Measurements from ENCODE around the gene HBEGF.

The HBEGF gene, protein sequence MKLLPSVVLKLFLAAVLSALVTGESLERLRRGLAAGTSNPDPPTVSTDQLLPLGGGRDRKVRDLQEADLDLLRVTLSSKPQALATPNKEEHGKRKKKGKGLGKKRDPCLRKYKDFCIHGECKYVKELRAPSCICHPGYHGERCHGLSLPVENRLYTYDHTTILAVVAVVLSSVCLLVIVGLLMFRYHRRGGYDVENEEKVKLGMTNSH

DNA sequence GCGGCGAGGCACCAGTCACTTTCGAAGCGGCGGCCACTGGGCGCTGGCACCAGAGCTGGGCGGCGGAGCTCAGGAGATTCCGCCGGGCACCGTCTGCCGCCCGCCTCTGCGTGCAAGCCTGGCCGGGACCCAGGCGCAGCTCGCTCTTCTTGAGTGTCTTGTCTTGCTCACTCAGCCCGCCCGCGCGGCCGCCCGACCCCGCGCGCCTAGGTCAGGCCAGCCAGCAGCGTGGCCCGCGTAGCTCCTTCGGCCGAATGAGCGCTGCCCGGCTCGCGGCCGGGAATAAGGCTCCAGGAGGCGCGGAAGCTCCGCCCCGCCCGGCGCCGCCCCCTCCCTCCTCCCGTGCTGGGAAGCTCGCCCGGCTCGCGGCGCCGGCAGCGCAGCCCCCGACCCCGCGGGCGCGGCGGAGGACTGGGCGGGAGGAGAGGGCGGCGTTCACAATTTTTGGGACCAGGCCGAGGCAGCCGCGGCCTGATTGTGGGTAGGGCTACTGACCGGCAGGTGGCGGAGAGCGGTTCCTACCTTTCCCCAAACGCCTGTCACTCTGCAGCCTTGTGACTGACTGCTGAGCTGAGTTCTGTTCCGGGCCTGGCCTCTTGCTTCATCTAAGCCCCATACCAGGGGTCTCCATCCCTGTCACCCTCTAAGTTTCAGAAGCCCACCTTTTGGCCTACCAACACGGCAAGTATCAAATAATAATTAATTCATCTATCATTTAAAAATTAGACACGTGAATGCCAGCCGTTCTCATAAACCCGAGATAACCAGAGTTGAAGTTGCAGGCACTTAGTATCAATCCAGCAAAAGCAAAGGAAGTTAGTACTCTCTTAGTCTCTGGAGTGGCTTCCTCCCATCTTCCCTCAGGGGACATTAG lies at the start of gene HBEGF:
HBEGF (minus strand) TSS at position 256 of the 874 bp plus-strand sequence. CDS start 275 bp downstream, outside the sequence.
- no peak for DNase-seq

GRCh38 chr5:140393738-140394137 lies 47.3 kb upstream of the HBEGF start:
- no peak for DNase-seq

- DNase-seq, result no peak
Observed at GRCh38 chr5:140391732-140392131, 45.3 kb upstream of the HBEGF start.

- no peak for DNase-seq
Observed at GRCh38 chr5:140391312-140391711, 44.9 kb upstream of the HBEGF start.

DNA sequence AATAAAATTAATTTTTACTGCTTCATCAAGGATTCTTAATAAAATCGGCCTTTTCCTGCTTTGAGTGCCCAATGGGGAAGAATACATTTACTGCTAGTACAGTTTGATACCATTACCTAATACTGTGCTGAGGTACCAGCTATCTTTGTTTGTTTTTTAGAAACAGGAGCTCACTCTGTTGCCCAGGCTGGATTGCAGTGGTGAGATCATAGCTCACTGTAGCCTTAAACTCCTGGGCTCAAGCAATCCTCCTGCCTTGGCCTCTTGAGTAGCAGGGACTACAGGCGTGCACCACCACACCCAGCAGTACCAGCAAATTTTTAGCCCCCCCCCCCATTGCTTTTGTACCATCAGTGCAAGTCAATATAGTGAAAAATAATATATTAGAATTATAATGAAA lies 41.6 kb upstream of the HBEGF start:
- DNase-seq, result no peak

GRCh38 chr5:140383300-140383699 lies 36.9 kb upstream of the HBEGF start:
- DNase-seq, result no peak

DNA sequence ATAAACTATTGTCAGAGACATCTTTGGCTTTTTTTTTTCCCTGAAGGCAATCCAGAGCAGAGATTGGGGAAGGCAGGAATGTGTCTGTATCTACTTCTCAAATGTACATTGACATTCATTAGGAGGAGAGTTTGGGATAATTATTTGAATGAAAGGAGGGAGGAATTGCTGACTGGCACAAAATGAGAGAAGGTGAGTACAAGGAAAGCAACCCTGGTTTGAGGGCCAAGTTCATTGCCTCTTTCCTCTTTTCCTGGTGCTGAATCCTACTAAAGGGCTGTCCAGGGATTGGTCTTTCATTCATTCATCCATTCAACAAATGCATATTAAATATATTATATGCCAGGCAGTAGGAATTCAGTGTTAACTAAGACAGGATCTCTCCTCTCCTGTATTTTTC lies 36.5 kb upstream of the HBEGF start:
- DNase-seq, result no peak

- no peak for DNase-seq
Observed at GRCh38 chr5:140381972-140382371, 35.6 kb upstream of the HBEGF start.

- no peak for DNase-seq
Observed at GRCh38 chr5:140381351-140381750, 34.9 kb upstream of the HBEGF start.

DNA sequence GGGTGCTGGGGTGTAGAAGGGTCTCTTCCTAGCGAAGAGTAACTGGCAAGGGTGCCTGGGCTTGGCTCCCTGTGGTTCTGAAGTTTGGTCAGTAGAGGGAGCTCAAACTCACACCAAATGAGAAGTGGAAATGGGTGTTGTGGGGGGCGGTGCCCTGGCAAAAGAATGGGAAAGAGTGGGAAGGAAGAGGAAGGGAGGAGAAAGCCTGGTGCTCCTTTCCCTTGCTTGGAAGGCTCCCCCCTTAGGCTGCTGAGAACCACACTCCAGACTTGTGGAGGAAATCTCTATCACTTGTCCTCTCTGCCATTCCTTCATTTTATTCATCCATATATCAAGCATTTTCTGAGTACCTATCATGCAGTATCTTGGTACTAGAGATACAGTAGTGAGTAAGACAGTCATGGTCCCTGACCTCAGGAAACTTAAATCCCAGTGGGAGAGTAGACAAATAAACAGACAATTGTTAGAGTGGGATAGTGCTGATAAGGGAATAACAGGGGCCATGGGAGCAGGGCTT lies 26.6 kb upstream of the HBEGF start:
- DNase-seq, result peak; percentile 49

- DNase-seq, result no peak
Observed at GRCh38 chr5:140371356-140372151, 25.2 kb upstream of the HBEGF start.

DNA sequence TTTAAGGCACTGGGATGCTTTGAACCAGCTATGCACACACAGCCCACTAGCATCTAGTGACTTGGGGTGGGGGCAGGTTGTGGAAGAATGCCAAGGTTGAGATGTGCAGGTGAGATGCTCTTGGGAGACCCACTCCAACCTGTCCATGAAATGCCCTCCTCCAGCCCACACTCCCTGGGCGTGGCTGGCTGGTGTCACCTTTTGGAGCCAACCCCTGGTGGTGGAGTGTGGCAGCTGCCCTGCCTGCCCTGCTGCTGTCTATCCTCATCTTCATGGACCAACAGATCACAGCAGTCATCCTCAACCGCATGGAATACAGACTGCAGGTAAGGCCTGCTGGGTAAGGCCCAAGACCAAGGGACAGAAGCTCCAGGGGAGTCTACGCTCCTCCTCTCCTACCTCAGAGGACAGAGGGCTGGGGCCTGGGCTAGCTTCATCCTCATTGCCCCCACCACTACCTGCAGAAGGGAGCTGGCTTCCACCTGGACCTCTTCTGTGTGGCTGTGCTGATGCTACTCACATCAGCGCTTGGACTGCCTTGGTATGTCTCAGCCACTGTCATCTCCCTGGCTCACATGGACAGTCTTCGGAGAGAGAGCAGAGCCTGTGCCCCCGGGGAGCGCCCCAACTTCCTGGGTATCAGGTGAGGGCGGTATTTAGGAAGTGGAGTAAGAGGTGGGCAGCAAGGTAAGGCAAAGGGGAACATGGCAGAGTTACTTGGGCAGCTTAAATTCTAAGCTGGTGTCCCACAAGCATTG lies 21.0 kb upstream of the HBEGF start:
- DNase-seq, result no peak

GRCh38 chr5:140366589-140367255 lies 20.3 kb upstream of the HBEGF start:
- DNase-seq, result no peak

DNA sequence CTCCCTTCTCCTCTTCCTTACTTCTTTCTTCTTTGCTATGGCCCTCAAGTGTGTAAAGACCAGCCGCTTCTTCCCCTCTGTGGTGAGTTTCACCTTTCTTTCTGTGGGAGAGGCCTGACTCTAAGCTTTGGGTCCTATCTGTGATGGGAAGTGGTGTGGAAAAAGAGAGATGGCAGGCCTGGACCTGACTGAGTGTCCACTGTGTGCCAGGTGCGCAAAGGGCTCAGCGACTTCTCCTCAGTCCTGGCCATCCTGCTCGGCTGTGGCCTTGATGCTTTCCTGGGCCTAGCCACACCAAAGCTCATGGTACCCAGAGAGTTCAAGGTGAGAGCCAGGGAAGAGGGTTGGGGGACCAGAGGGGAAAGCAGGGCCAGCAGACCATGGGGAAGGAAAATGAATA lies 19.5 kb upstream of the HBEGF start:
- no peak for DNase-seq

- no peak for DNase-seq
Observed at GRCh38 chr5:140365282-140365681, 18.9 kb upstream of the HBEGF start.

DNA sequence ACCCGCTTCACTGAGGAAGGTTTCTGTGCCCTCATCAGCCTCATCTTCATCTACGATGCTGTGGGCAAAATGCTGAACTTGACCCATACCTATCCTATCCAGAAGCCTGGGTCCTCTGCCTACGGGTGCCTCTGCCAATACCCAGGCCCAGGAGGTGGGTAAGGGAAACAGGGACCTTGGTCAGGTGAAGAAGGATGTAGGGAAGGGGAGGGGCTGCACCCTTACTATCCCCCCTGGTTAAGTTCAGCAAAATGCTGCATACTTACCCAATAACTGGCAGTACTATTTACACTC lies 18.0 kb upstream of the HBEGF start:
- DNase-seq, result no peak

DNA sequence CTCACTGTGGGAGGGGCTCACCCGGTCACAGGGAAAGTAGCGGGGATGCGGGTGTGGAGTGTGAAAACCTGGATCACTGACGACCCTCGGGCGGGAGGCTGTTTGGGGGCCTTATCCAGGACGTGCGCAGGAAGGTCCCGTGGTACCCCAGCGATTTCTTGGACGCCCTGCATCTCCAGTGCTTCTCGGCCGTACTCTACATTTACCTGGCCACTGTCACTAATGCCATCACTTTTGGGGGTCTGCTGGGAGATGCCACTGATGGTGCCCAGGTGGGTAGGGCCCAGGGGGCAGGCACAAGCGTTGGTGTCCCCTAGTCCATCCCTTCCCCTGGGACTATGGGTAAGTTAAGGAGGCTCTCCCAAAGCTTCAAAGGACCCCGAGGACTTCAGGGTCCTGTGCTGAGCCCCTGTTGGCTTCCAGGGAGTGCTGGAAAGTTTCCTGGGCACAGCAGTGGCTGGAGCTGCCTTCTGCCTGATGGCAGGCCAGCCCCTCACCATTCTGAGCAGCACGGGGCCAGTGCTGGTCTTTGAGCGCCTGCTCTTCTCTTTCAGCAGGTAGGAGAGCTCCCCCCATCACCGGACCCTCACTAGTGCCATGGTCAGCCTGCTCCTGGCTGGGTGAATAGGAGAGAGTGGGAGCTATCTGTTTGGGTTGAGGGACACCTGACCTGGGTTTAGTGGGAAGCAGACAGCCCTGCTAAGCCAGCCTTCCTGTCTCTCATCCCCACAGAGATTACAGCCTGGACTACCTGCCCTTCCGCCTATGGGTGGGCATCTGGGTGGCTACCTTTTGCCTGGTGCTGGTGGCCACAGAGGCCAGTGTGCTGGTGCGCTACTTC lies 17.4 kb upstream of the HBEGF start:
- no peak for DNase-seq

GRCh38 chr5:140362875-140363630 lies 16.6 kb upstream of the HBEGF start:
- DNase-seq, result peak; percentile 10

DNA sequence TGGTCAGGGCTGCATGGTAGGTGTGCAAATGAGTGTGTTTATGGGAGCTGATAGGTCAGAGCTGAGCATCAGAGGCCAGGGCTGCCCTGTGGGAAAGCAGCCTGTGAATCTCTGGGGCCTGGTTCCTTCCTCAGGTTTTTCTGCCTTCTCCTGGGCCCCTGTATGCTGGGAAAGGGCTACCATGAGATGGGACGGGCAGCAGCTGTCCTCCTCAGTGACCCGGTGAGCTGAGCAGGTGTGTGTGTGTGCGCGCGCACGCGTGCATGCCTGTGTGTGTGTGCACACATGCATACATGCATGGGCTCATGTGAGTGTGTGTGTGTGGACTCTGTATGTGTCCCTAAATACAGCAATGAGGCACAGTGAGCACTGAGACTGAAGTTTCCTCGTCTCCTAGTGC lies 15.9 kb upstream of the HBEGF start:
- DNase-seq, result no peak

DNA sequence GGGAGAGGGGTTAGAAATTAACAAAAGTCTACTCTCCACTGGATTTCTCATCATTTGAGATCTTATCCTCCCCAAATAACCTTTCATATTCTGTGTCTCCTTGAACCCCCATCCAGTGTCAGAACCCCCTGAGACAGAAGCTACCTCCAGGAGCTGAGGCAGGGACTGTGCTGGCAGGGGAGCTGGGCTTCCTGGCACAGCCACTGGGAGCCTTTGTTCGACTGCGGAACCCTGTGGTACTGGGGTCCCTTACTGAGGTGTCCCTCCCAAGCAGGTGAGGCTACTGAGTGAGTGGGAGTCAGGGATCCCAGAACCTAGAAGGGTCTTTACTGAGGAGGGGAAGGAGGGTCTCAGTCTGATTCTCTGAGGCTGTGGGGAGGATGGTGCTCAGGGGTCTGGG lies 15.5 kb upstream of the HBEGF start:
- DNase-seq, result no peak

All from NCI-H1694 (cell line).